SK-N-SH treated with all-trans-retinoic acid at 6 μM for 48 hours (cell line): ENCODE data around the gene GTF3A.

Experiments used
- CSDC2 ChIP-seq: fragments of 250-450 bp; sonication (Bioruptor Pico); IDR thresholded peaks from 2 replicates; pipeline ENCODE4 v1.5.0; 2020; ENCODE audit warnings: mild to moderate bottlenecking, moderate library complexity
- ISL1 ChIP-seq: fragments of 250-450 bp; sonication (Bioruptor Pico); IDR thresholded peaks from 2 replicates; pipeline ENCODE4 v2.1.2; 2022; ENCODE audit warnings: mild to moderate bottlenecking, moderate library complexity
- PATZ1 ChIP-seq: fragments of 250-450 bp; sonication (Bioruptor Pico); IDR thresholded peaks from 2 replicates; pipeline ENCODE4 v1.8.0; 2020; ENCODE audit warnings: mild to moderate bottlenecking, moderate library complexity, borderline replicate concordance
- PPARA ChIP-seq: fragments of 250-450 bp; sonication (Bioruptor Pico); IDR thresholded peaks from 2 replicates; pipeline ENCODE4 v1.5.0; 2020; ENCODE audit warnings: mild to moderate bottlenecking, borderline replicate concordance
- RARB ChIP-seq: fragments of 250-450 bp; sonication (Bioruptor Pico); IDR thresholded peaks from 2 replicates; pipeline ENCODE4 v1.8.0; 2021; ENCODE audit warnings: mild to moderate bottlenecking, moderate library complexity
- TSHZ2 ChIP-seq: fragments of 250-450 bp; sonication (Bioruptor Pico); IDR thresholded peaks from 2 replicates; pipeline ENCODE4 v1.5.0; 2020; ENCODE audit warnings: mild to moderate bottlenecking, moderate library complexity
- ZNF565 ChIP-seq: fragments of 450-650 bp; formaldehyde crosslinking; conservative IDR thresholded peaks from 2 replicates; pipeline ENCODE4 v1.5.0; 2020; ENCODE audit warnings: low read depth, mild to moderate bottlenecking, moderate library complexity
- ZNF70 ChIP-seq: fragments of 450-650 bp; formaldehyde crosslinking; IDR thresholded peaks from 2 replicates; pipeline ENCODE4 v1.5.0; 2020; ENCODE audit warnings: mild to moderate bottlenecking, moderate library complexity
- ZNF8 ChIP-seq: fragments of 450-650 bp; formaldehyde crosslinking; IDR thresholded peaks from 2 replicates; pipeline ENCODE4 v1.5.0; 2020; ENCODE audit warnings: mild to moderate bottlenecking, moderate library complexity

GRCh38 chr13:27483421-27483820, 59.0 kb downstream of the GTF3A start:
- TF ChIP-seq CSDC2 (no peak), ZNF565 (CRISPR knock-in tag) (no peak), PATZ1 (CRISPR knock-in tag) (no peak), ZNF8 (CRISPR knock-in tag) (no peak), ISL1 (no peak), TSHZ2 (CRISPR knock-in tag) (no peak), ZNF70 (CRISPR knock-in tag) (no peak), PPARA (CRISPR knock-in tag) (no peak), RARB (CRISPR knock-in tag) (no peak)
